Pancreas (tissue), 10 donors: ENCODE data around the gene VPS8. TPM values are rescaled to one million over a fixed set of nuclear protein-coding genes. Genes with fewer than 3 reads are reported as not detected.
"Not testable (repeated sequence)": the region's sequence is repeated elsewhere in the genome, so short reads cannot be mapped to it uniquely, and the experiment has no call there.

ENCODE experiments used
- ATAC-seq, 4 donors: fragments of 200-7000 bp; cut with Tn5 transposase; one replicate each; pipeline versions ENCODE4 v1.8.0 to v1.9.1; 2020; ENCODE audit warnings: mild to moderate bottlenecking in 4 of 4, moderate library complexity in 4 of 4
- DNase-seq, 6 donors: peaks; one replicate each; pipeline ENCODE4 v3.0.0-alpha.2; 2020
- FAIRE-seq: peaks from 2 replicates; lab custom pipeline; 2012; peaks lifted over from hg19 to GRCh38; lab: Jason Lieb, UNC
- H3K27ac ChIP-seq, 4 donors: fragments of 200-600 bp; sonication (generic); 1 replicate in 3 of 4; 2 replicates in 1 of 4; pipeline versions ENCODE4 v1.5.0 to v1.8.0; 2020
- H3K27me3 ChIP-seq, 4 donors: fragments of 200-600 bp; one replicate each; pipeline ENCODE4 v1.8.0; 2021
- H3K36me3 ChIP-seq, 3 donors: fragments of 200-600 bp; sonication (generic) in 1 of 3; one replicate each; pipeline versions ENCODE4 v1.5.0 to v1.8.0; 2020 to 2021
- H3K4me1 ChIP-seq, 3 donors: fragments of 200-600 bp; one replicate each; pipeline ENCODE4 v1.8.0; 2021
- H3K4me3 ChIP-seq, 4 donors: fragments of 200-600 bp; sonication (generic) in 2 of 4; one replicate each; pipeline versions ENCODE4 v1.5.0 to v1.8.0; 2020 to 2021
- H3K9me3 ChIP-seq, 4 donors: fragments of 200-600 bp; one replicate each; pipeline ENCODE4 v1.8.0; 2021
- WGBS, 2 donors: extraction: QIAGEN DNeasy Blood & Tissue Kit; methylation state at CpG; one replicate each; pipeline ENCODE4 v1.1.7; 2013; 5-methylcytosine and 5-hydroxymethylcytosine counted together
- intact Hi-C, 3 donors: fragments of 100-400 bp; cut with DNase I; formaldehyde crosslinking; loops; one replicate each; pipeline versions ENCODE4 v1.11.1 to v1.14.2; 2022
- polyA plus RNA-seq, 2 donors: library from polyadenylated mRNA; stranded (reverse); fragments of 200-250 nt; gene quantifications; one replicate each; pipeline ENCODE4 v1.2.3, GENCODE V29; 2013
- total RNA-seq, 6 donors: library from RNA; stranded (reverse); fragmentation: NEBNext Ultra II Directional in 4 of 6; extraction: Animal tissue kit (Norgen Biotek cat#: 25700) in 4 of 6; gene quantifications; one replicate each; pipeline versions ENCODE4 v1.2.1 to v1.2.4, GENCODE V29; 2021 to 2023
- TF ChIP-seq, protein P1 (sequence below), 4 donors: fragments of 200-600 bp; sonication (generic) in 3 of 4; IDR thresholded peaks; one replicate each; pipeline versions ENCODE4 v1.5.0 to v1.8.0; 2021; ENCODE audit warnings: antibody characterized with exemption in 4 of 4
- donor health status: healthy with polysubstance abuse.
- donor health status: DM: no; HTN: no; CAD: no; lungs with moderate emphysema.
- donor health status: DM: no; HTN: no; CAD: no.
- donor health status: control.
- donor health status: control.
- donor health status: Bipolar disorder and iron deficiency.
- donor health status: DM: yes; HTN: yes; CAD: no.
- donor health status: DM: no; HTN: no; CAD: no.
- donor health status: DM: no; HTN: no; CAD: no.
- donor health status: DM: yes; HTN: yes; CAD: no.

Gene VPS8
- total and polyA plus RNA-seq, 8 donors: 7.9 to 37.5 (median 19.2) TPM

DNA sequence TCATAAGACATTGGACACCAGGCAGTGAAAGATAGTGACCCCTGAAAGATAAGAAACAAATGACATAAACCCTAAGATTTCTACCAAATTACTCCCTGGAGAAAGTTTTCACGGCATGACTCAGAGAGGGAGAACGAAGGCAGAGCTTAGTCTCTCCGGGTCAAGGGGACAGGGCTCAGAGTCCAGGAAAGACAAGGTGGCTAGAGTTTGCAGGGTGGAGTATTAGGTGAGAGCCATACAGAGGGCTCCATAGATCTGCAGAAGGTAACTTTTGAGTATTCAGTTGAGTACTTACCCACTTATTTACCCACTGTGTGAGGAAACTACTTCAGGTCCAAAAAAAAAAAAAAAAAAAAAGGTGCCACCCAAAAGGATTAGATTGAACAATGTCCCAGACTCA lies 197.7 kb downstream of the VPS8 start:
- TF ChIP-seq, protein P1, sequence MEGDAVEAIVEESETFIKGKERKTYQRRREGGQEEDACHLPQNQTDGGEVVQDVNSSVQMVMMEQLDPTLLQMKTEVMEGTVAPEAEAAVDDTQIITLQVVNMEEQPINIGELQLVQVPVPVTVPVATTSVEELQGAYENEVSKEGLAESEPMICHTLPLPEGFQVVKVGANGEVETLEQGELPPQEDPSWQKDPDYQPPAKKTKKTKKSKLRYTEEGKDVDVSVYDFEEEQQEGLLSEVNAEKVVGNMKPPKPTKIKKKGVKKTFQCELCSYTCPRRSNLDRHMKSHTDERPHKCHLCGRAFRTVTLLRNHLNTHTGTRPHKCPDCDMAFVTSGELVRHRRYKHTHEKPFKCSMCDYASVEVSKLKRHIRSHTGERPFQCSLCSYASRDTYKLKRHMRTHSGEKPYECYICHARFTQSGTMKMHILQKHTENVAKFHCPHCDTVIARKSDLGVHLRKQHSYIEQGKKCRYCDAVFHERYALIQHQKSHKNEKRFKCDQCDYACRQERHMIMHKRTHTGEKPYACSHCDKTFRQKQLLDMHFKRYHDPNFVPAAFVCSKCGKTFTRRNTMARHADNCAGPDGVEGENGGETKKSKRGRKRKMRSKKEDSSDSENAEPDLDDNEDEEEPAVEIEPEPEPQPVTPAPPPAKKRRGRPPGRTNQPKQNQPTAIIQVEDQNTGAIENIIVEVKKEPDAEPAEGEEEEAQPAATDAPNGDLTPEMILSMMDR (IDR thresholded peaks at IDR 0.05): no peak
- Histone ChIP-seq H3K4me1 (no peaks in the 10 kb centered on the region), H3K36me3 (no peaks in the 10 kb centered on the region), H3K27me3 (no peaks in the 10 kb centered on the region), H3K9me3 (no peaks in the 10 kb centered on the region), H3K4me3 (no peak overlapping the region), H3K27ac (no peak overlapping the region)
- FAIRE-seq: no peak
- 98 to 100% methylated on average over 3 of the region's 3 CpGs for whole genome bisulfite sequencing, 2 donors
- ATAC-seq: no peak
- no peak for DNase-seq
- intact Hi-C loops: no loop called here

- H3K27ac ChIP-seq, FAIRE-seq, H3K4me1 ChIP-seq, H3K36me3 ChIP-seq, intact Hi-C loops, H3K27me3 ChIP-seq, ATAC-seq, H3K9me3 ChIP-seq, H3K4me3 ChIP-seq, DNase-seq: not testable (repeated sequence)
- 85 to 92% methylated on average over 12 of the region's 12 CpGs for WGBS, 2 donors
These were observed 205.6 kb downstream of the VPS8 start for GRCh38 chr3:185017584-185017983.

- 89 to 90% methylated on average over 6 of the region's 6 CpGs for WGBS, 2 donors
- DNase-seq, H3K4me1 ChIP-seq, FAIRE-seq, H3K27ac ChIP-seq, intact Hi-C loops, H3K27me3 ChIP-seq, H3K4me3 ChIP-seq, H3K36me3 ChIP-seq, ATAC-seq, H3K9me3 ChIP-seq: not testable (repeated sequence)
These were observed 206.0 kb downstream of the VPS8 start for GRCh38 chr3:185017996-185018395.

DNA sequence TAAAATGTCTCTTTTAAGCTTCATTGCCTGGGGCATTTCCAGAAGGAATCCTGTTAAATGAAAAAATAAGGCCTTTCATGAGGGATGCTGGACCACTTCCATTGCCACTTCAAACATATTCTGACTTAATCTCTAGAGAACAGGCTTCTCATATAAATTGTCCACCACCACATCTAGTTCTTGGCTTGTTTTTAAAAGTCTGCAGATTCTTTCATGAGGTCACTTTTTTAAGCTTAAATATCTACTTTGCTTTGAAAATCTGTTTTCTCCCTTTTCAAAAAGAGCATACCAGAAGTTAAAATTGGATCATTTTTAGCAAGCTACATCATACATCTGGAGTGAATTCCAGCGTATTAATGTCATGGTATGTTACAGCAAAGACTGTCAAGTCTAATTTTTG lies 209.3 kb downstream of the VPS8 start:
- Histone ChIP-seq H3K36me3 (no peaks in the 10 kb centered on the region), H3K27ac (no peak overlapping the region), H3K4me3 (no peak overlapping the region), H3K27me3 (no peaks in the 10 kb centered on the region), H3K4me1 (no peaks in the 10 kb centered on the region), H3K9me3 (no peaks in the 10 kb centered on the region)
- 87 to 95% methylated on average over 1 of the region's 1 CpG for WGBS, 2 donors
- ATAC-seq: no peak
- no peak for FAIRE-seq
- TF ChIP-seq, protein P1 (IDR thresholded peaks at IDR 0.05): no peak
- no peak for DNase-seq
- intact Hi-C loops: no loop called here

DNA sequence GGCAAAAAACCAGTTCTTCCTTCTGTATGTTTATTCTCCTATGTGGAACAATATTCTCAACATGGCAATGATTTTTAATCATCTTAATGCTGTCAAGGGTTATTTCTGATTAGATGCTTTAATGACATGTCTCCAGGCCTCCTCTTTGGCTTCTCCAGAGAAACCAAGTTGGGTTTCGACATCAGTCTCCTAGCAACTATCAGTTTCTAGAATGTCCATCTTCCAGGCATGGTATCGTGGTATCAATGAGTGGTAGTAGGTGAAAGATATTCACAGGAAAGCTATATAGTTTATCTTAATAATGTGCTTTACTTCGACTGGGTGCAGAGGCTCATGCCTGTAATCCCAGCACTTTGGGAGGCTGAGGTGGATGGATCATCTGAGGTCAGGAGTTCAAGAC lies 212.4 kb downstream of the VPS8 start:
- Histone ChIP-seq H3K9me3 (no peaks in the 10 kb centered on the region), H3K27me3 (no peaks in the 10 kb centered on the region), H3K4me3 (no peak overlapping the region), H3K27ac (no peak overlapping the region), H3K36me3 (no peaks in the 10 kb centered on the region), H3K4me1 (no peaks in the 10 kb centered on the region)
- TF ChIP-seq, protein P1 (IDR thresholded peaks at IDR 0.05): no peak
- ATAC-seq (no peak), FAIRE-seq (no peak), DNase-seq (no peak)
- intact Hi-C loops: no loop called here
- WGBS, 2 donors: 80 to 82% methylated on average over 3 of the region's 3 CpGs

GRCh38 chr3:185024966-185025365 lies 213.0 kb downstream of the VPS8 start:
- no peak for FAIRE-seq
- ATAC-seq: no peak
- WGBS, 2 donors: 65 to 80% methylated on average over 2 of the region's 2 CpGs
- Histone ChIP-seq H3K27me3 (no peaks in the 10 kb centered on the region), H3K4me3 (no peak overlapping the region), H3K4me1 (no peaks in the 10 kb centered on the region), H3K36me3 (no peaks in the 10 kb centered on the region), H3K9me3 (no peaks in the 10 kb centered on the region), H3K27ac (no peak overlapping the region)
- TF ChIP-seq, protein P1 (IDR thresholded peaks at IDR 0.05): no peak
- no peak for DNase-seq
- intact Hi-C loops: no loop called here
